HK-2 (cell line): Measurements from ENCODE around the gene NANOS1.
"Not testable (repeated sequence)": the region's sequence is repeated elsewhere in the genome, so short reads cannot be mapped to it uniquely, and the experiment has no call there.

Source experiments
- DNase-seq: peaks from one replicate; pipeline ENCODE4 v3.0.0-alpha.2; 2018; ENCODE audit not compliant: unreplicated experiment

The NANOS1 gene

GRCh38 chr10:119007211-119007574, 22.3 kb upstream of the NANOS1 start:
- DNase-seq = no peak

- DNase-seq = no peak
Observed at GRCh38 chr10:119020627-119020946, 8.9 kb upstream of the NANOS1 start.

GRCh38 chr10:119022846-119023552, 6.5 kb upstream of the NANOS1 start:
- peak; percentile 79 for DNase-seq

GRCh38 chr10:119023553-119023868, 6.0 kb upstream of the NANOS1 start:
- DNase-seq = no peak

GRCh38 chr10:119024882-119025281, 4.6 kb upstream of the NANOS1 start:
- no peak for DNase-seq

GRCh38 chr10:119025336-119025735, 4.2 kb upstream of the NANOS1 start:
- peak; percentile 86 for DNase-seq

- DNase-seq = no peak
Observed at GRCh38 chr10:119025776-119026175, 3.7 kb upstream of the NANOS1 start.

GRCh38 chr10:119026301-119027110, 3.0 kb upstream of the NANOS1 start:
- no peak for DNase-seq

GRCh38 chr10:119028445-119028899, 1.0 kb upstream of the NANOS1 start:
- not testable (repeated sequence) for DNase-seq

GRCh38 chr10:119028900-119029612, 458 bp upstream of the NANOS1 start:
- DNase-seq = no peak

- peak; percentile 82 for DNase-seq
Observed at GRCh38 chr10:119030421-119031250, 1.1 kb downstream of the NANOS1 start.

- no peak for DNase-seq
Observed at GRCh38 chr10:119031496-119032059, 2.1 kb downstream of the NANOS1 start.

- DNase-seq = no peak
Observed at GRCh38 chr10:119039161-119039560, 9.6 kb downstream of the NANOS1 start.

GRCh38 chr10:119041326-119041725, 11.8 kb downstream of the NANOS1 start:
- no peak for DNase-seq

GRCh38 chr10:119042169-119042568, 12.7 kb downstream of the NANOS1 start:
- no peak for DNase-seq

- DNase-seq = no peak
Observed at GRCh38 chr10:119045561-119045960, 16.0 kb downstream of the NANOS1 start.

- no peak for DNase-seq
Observed at GRCh38 chr10:119049361-119049760, 19.8 kb downstream of the NANOS1 start.

GRCh38 chr10:119049777-119050176, 20.3 kb downstream of the NANOS1 start:
- no peak for DNase-seq

GRCh38 chr10:119051775-119052174, 22.3 kb downstream of the NANOS1 start:
- no peak for DNase-seq

- DNase-seq = no peak
Observed at GRCh38 chr10:119055472-119055871, 26.0 kb downstream of the NANOS1 start.

GRCh38 chr10:119058010-119058409, 28.5 kb downstream of the NANOS1 start:
- no peak for DNase-seq

- DNase-seq = no peak
Observed at GRCh38 chr10:119059557-119059956, 30.0 kb downstream of the NANOS1 start.
